Stromal cell of bone marrow (primary cell): Measurements from ENCODE around the gene ESPN.

ENCODE experiments used
- DNase-seq: peaks from one replicate; pipeline ENCODE4 v3.0.0-alpha.2; 2012; ENCODE audit warnings: low read depth

Gene ESPN

DNA sequence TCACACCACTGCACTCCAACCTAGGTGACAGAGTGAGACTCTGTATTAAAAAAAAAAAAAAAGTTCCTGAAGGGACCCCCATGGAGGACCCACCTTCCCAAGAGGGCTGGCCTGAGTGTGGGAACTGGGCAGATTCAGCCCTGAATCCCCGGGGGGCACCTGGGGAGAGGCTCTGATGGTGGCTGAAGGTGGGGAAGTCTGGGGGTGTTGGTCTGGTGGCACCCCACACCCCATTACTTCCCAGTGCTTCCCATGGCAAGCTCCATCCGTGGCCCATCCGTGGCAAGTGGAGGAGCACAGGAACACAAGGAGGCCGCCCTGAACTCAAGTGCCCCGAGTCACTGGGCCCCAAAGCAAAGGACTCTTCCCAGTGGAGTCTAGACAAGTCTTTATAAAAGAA is 42.2 kb downstream of the ESPN start:
- DNase-seq = no peak

GRCh38 chr1:6467224-6467623 is 42.6 kb downstream of the ESPN start:
- DNase-seq = no peak

GRCh38 chr1:6467744-6468688 is 43.4 kb downstream of the ESPN start:
- no peak for DNase-seq

DNA sequence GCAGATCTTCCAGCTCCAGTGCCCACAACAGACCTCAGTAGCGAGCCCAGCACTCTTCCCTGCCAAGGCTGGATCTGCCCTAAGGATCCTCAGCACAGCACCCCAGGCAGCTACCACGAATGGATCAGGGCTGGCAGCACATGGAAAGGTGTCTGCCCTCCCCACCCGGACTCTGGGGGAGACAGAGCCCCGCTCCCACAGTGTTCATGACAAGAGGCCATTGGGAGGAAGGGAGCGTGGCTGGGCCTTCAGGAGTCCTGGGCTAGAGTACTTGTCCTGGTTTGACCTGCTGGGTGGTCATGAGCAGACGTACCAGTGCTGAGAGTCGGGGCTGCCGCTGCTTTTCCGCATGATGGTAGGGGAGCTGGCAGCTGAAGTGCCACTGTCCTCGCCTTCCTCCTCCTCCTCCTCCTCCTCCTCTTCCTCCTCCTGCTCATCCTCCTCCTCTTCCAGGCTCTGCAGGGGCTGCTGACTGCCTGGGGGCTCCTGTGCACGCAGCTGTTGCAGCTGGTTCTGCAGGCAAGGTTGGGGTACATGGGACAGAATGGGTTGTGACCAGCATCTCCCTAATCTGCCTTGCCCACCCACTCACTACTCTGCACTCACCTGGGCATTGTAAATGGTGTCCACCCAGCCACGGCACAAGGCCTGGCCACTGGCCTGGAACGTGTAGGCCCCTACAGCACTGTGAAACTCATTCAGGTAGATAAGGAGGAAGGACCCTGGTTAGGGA is 44.3 kb downstream of the ESPN start:
- DNase-seq = no peak

GRCh38 chr1:6470132-6471085 is 45.8 kb downstream of the ESPN start:
- no peak for DNase-seq

GRCh38 chr1:6471086-6471969 is 46.8 kb downstream of the ESPN start:
- DNase-seq = no peak

- DNase-seq = no peak
Measured at GRCh38 chr1:6471970-6472368, 47.4 kb downstream of the ESPN start.

DNA sequence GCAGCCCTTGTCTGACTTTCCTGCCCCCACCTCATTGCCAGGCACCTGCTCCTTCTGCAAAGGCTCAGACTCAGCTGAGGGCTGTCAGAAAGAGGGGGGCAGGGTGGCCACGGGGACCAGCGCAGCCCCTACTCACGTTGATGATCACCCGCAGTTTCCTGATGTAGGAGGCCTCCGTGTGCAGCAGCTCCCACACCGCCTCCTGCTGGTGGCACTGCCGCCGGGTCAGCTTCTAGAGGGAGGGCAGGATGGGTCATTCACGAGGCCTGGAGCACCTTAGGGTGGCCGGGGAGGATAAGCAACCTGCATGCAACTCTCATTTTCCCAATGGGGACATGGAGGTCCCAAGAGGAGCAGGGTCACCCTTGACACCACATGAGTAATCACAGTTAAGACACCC is 47.8 kb downstream of the ESPN start:
- DNase-seq = no peak

DNA sequence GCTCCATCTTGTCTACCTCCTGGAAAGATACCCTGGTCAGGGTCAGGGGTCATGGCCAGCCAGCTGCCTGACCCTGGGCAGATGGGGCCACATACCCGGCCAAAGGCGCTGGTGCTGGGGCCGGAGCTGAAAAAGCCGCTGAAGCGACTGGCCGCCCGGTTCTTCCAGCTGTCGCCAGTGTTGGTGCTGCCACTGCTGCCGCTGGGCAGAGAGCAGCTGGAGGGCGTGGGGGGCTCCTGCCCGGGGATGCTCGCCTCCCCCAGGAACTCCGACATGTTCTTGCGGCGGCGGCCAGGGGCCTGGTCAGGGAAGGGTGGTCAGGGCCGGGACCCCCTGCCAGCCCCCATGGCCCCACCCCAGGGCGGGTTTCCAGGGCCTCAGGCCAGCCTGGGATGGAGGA is 48.6 kb downstream of the ESPN start:
- DNase-seq = no peak

DNA sequence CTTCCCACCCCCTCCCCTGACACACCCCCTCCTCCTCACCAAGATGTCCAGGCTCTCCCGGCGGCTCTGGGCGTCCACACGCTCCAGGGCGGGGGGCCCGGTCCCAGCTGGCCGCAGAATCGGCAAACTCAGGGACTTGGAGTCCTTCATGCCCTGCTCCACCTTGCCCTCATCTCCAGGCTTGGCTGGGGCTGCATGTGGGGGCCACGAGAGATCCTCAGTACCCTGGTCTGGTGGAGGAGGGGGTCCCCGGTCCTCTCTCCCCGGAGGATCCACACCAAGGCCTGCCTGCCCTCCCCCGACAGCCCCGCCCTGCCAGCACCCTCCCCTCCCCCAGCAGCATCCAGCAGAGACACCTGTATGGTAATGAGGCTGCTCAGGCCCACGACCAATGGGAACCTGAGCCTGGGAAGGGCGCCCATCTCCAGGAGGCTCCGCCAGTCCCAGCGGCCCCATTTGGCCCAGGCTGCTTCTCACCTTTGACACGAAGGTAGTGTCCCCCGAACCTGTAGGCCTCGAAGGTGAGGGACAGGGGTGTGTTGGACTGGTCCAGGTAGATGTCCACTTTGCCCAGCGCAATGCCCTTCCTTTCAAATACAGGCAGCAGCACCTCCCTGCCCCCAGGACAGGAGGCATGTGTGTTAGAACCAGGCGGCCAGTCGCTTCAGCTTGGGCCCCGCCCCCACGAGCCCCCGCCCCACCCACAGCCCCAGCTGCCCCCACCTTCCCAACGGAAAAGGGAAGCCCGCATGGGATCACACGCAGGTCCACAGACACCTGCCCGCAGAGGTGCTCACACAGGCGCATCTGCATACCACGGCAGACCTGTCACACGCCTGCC is 49.6 kb downstream of the ESPN start:
- no peak for DNase-seq

DNA sequence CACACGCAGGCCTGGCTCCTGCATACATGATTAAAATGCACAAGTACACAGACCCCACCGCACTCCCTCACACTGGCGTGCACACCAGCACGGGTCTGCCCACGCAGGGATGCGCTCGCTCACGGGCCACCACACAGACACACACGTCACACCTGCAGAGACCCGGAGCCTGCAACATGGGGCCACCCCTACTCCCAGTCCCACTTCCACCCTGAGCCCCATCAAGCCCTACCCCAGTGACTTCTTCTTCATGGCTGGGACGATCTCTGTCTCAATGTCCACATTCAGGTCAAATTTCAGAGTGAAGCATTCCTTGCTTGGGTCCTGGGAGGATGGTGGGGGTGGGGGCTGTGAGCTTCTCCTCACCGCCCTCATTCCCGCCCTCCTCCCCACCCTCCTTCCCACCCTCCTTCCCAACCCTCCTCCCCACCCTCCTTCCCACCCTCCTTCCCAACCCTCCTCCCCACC is 50.3 kb downstream of the ESPN start:
- DNase-seq = no peak

DNA sequence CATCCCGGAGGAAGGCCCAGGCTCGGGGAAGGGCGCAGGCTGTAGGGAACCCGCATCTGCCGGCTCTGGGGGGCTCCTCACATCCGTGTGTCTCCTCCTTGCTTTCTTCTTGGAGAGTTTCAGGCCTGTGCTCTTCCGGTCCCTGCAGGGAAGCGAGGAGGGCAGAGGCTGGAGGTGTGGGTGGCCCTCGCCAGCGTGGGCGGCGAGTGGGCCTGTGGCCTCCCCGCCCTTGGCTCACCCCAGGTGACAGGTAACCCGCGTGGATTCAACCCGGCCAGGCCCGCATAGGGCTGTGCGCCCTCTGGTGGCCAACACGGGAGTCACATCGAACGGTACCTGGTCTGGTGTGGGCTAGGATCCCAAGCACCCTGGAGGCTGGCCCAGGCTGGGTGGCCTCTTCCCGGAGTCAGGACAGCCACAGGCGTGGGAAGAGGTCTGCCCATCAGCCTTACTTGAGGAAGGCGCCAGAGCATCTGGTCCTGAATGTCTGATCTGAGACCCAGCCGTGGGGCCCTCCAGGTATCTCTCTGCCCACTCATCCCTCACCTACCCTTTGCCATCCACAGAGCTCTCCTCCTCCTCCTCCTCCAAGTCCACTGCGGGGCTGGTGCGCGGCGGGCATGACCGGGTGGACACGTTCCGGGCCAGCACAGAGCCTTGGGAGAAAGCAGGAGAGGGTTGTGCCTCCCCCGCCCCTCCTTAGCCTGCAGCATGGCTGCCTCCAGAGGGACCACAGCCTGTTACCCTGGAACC is 51.0 kb downstream of the ESPN start:
- no peak for DNase-seq

DNA sequence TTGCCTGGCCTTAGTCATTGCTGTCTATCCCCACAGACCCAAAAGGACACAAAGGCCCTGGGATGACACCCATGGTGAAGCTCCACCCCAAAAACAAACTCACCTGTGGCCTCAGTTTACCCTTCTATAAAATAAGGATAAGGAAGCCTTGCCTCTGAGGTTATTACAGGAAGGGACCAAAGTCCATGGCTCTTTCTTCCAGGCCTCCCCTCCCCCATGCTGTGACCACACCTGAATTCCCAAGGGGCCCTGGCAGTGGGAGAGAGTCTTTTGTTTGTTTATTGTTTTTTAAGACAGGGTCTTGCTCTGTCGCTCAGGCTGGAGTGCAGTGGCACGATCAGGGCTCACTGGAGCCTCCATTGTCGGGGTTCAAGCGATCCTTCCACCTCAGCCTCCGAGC is 51.9 kb downstream of the ESPN start:
- no peak for DNase-seq

GRCh38 chr1:6477039-6477820 is 52.7 kb downstream of the ESPN start:
- DNase-seq = no peak

DNA sequence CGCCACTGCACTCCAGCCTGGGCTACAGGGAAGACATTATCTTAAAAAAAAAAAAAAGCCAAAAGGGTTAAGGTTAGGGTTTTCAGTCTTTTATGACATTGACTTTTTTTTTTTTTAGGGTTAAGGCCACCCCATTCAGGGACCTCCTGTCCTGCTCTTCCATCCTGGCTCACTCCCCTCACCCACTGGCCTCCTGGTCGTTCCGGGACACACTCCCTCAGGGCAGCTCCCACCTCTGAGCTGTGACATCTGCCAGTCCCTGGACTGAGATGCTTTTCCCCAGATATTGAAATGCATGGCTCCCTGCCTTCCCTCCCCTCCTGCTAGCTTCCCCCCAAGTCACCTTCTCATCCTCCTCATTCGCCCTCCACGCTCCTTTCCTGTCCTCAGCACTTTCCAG is 57.2 kb downstream of the ESPN start:
- DNase-seq = no peak

GRCh38 chr1:6483017-6483760 is 58.6 kb downstream of the ESPN start:
- DNase-seq = no peak

GRCh38 chr1:6483761-6484117 is 59.2 kb downstream of the ESPN start:
- DNase-seq = no peak

DNA sequence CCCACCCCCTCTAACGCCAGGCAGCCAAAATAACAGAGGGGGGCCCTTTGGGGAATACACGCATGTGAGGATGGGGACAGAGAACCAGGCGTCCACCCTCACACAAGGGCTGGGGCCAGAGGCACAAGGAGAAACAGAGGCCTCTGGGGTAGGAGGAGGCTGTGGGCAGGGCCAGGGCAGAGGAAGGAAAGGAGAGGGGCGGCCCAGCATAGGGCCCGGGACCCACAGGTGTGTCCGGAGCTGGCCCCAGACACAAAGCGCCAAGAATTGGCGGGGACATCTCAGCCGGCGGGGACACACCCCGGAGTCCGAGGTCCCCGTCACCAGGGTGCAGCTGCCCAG is 60.2 kb downstream of the ESPN start:
- no peak for DNase-seq
